HCT116 (cell line): ENCODE measurements around the gene UBE2H. TPM values are rescaled to one million over a fixed set of nuclear protein-coding genes. Genes with fewer than 3 reads are reported as not detected.

Source experiments
- ATAC-seq: fragments of 200-7000 bp; cut with Tn5 transposase; 2 replicates; pipeline ENCODE4 v1.9.1; 2020; ENCODE audit warnings: mild to moderate bottlenecking, moderate library complexity
- BruUV-seq: library from RNA; stranded (reverse); fragments of 400-500 nt; replicated peaks from 2 replicates; lab custom pipeline; 2021; lab: Mats Ljungman, UMichigan
- CTCF ChIA-PET: fragments of 300-600 bp; sonication (Branson Sonifier 250); formaldehyde crosslinking; loops from one replicate; lab custom pipeline; 2021; ENCODE audit warnings: antibody characterized with exemption; lab: Charles Lee
- POLR2A ChIA-PET: fragments of 300-600, 350-600 bp; sonication (Branson Sonifier 250); formaldehyde crosslinking; loops from one replicate; lab custom pipeline; 2021; ENCODE audit warnings: antibody characterized with exemption; lab: Charles Lee
- RAD21 ChIA-PET, 2 experiments: fragments of 300-600 bp; sonication (Branson Sonifier 250); formaldehyde crosslinking; loops; one replicate each; lab custom pipeline; 2023; ENCODE audit warnings: low total read pairs in 2 of 2; ENCODE audit not compliant: uncharacterized antibody in 2 of 2, unreplicated experiment in 2 of 2, low non-redundant PET in 1 of 2; lab: Charles Lee
- DNase-seq: peaks from one replicate; pipeline ENCODE4 v3.0.0-alpha.2; 2010; ENCODE audit warnings: low read depth, low spot score
- H2AFZ ChIP-seq: fragments of 200-600 bp; shearing (Covaris generic), sonication (generic); 2 replicates; pipeline ENCODE4 v1.6.1; 2017; ENCODE audit warnings: low read depth, mixed run types, mixed read lengths, antibody characterized with exemption, low read length; ENCODE audit not compliant: poor library complexity, severe bottlenecking
- H3K27ac ChIP-seq: 2 replicates; pipeline ENCODE4 v1.5.1; 2012; ENCODE audit warnings: low read depth, low read length
- H3K27me3 ChIP-seq: fragments of 200-600 bp; sonication (generic); 2 replicates; pipeline ENCODE4 v1.6.1; 2016; ENCODE audit warnings: mixed run types, low read length, mixed read lengths; ENCODE audit not compliant: insufficient read depth
- H3K36me3 ChIP-seq, 2 experiments: fragments of 200-500 bp in 1 of 2; fragments of 200-600 bp in 1 of 2; sonication (Bioruptor generic) in 1 of 2; sonication (generic) in 1 of 2; 2 replicates each; pipeline versions ENCODE4 v1.5.1 to v1.6.1; 2014 to 2016; ENCODE audit warnings: low read length in 2 of 2, inconsistent platforms in 1 of 2, mixed read lengths in 1 of 2, mixed run types in 1 of 2; ENCODE audit not compliant: insufficient read depth in 2 of 2, control insufficient read depth in 1 of 2
- H3K4me1 ChIP-seq, 2 experiments: fragments of 200-600 bp in 1 of 2; sonication (generic) in 1 of 2; 2 replicates each; pipeline versions ENCODE4 v1.5.1 to v1.6.1; 2012 to 2017; ENCODE audit warnings: low read length in 2 of 2, inconsistent platforms in 1 of 2, mild to moderate bottlenecking in 1 of 2, mixed read lengths in 1 of 2, mixed run types in 1 of 2, moderate library complexity in 1 of 2; ENCODE audit not compliant: insufficient read depth in 2 of 2, control insufficient read depth in 1 of 2
- H3K4me2 ChIP-seq: fragments of 200-600 bp; sonication (generic); 2 replicates; pipeline ENCODE4 v1.6.1; 2017; ENCODE audit warnings: mixed run types, low read length, mixed read lengths
- H3K4me3 ChIP-seq, 2 experiments: fragments of 200-600 bp in 1 of 2; sonication (generic) in 1 of 2; replicated peaks in 1 of 2; 2 replicates each; pipeline ENCODE4 v1.5.1; 2011 to 2016; ENCODE audit warnings: low read length in 2 of 2, control low read depth in 1 of 2, low read depth in 1 of 2, mild to moderate bottlenecking in 1 of 2, mixed read lengths in 1 of 2, mixed run types in 1 of 2
- H3K79me2 ChIP-seq: fragments of 200-600 bp; sonication (generic); 2 replicates; pipeline ENCODE4 v1.6.1; 2017; ENCODE audit warnings: mild to moderate bottlenecking, mixed run types, low read length, moderate library complexity, mixed read lengths; ENCODE audit not compliant: insufficient read depth
- H3K9ac ChIP-seq: fragments of 200-600 bp; sonication (generic); 2 replicates; pipeline ENCODE4 v1.6.1; 2016; ENCODE audit warnings: low read length, mixed read lengths
- H3K9me2 ChIP-seq: fragments of 200-600 bp; sonication (generic), shearing (Covaris generic); 2 replicates; pipeline ENCODE4 v1.6.1; 2017; ENCODE audit warnings: mixed run types, mild to moderate bottlenecking, moderate library complexity; ENCODE audit not compliant: insufficient read depth
- H3K9me3 ChIP-seq, 2 experiments: fragments of 200-500 bp in 1 of 2; fragments of 200-600 bp in 1 of 2; sonication (Bioruptor generic) in 1 of 2; sonication (generic) in 1 of 2; 2 replicates each; pipeline ENCODE4 v1.6.1; 2014 to 2017; ENCODE audit warnings: low read length in 2 of 2, mixed read lengths in 2 of 2, inconsistent platforms in 1 of 2, low read depth in 1 of 2, mild to moderate bottlenecking in 1 of 2, mixed run types in 1 of 2, moderate library complexity in 1 of 2; ENCODE audit not compliant: control insufficient read depth in 1 of 2, insufficient read depth in 1 of 2
- H4K20me1 ChIP-seq: fragments of 200-600 bp; sonication (generic), shearing (Covaris generic); 2 replicates; pipeline ENCODE4 v1.6.1; 2017; ENCODE audit warnings: mixed run types, mild to moderate bottlenecking, moderate library complexity; ENCODE audit not compliant: insufficient read depth
- ATF3 ChIP-seq: IDR thresholded peaks from 2 replicates; pipeline ENCODE4 v1.6.1; 2012
- CBX3 ChIP-seq: IDR thresholded peaks from 2 replicates; pipeline ENCODE4 v1.6.1; 2012; ENCODE audit warnings: low read depth
- CEBPB ChIP-seq: IDR thresholded peaks from 2 replicates; pipeline ENCODE4 v1.6.1; 2012; ENCODE audit warnings: low read depth
- CTCF ChIP-seq, 3 experiments: fragments of 200-600 bp in 1 of 3; sonication (generic) in 1 of 3; IDR thresholded peaks in 2 of 3; conservative IDR thresholded peaks in 1 of 3; 2 replicates each; pipeline ENCODE4 v1.5.1; 2012 to 2017; ENCODE audit warnings: low read depth in 2 of 3, low read length in 2 of 3, antibody characterized with exemption in 1 of 3, borderline replicate concordance in 1 of 3, control low read depth in 1 of 3, mild to moderate bottlenecking in 1 of 3, mixed read lengths in 1 of 3, mixed run types in 1 of 3, moderate library complexity in 1 of 3; ENCODE audit not compliant: insufficient read depth in 1 of 3
- EGR1 ChIP-seq: IDR thresholded peaks from 2 replicates; pipeline ENCODE4 v1.6.1; 2012; ENCODE audit warnings: low read depth
- EZH2 ChIP-seq: fragments of 200-600 bp; sonication (generic); IDR thresholded peaks from 2 replicates; pipeline ENCODE4 v1.6.1; 2017; ENCODE audit warnings: antibody characterized with exemption, mixed run types
- FOSL1 ChIP-seq: IDR thresholded peaks from 2 replicates; pipeline ENCODE4 v1.6.1; 2012; ENCODE audit warnings: low read depth
- MAX ChIP-seq: IDR thresholded peaks from 2 replicates; pipeline ENCODE4 v1.6.1; 2012
- POLR2AphosphoS5 ChIP-seq: IDR thresholded peaks from 2 replicates; pipeline ENCODE4 v1.6.1; 2011; ENCODE audit warnings: mild to moderate bottlenecking, low read depth, low read length, moderate library complexity
- RAD21 ChIP-seq: IDR thresholded peaks from 2 replicates; pipeline ENCODE4 v1.6.1; 2012; ENCODE audit warnings: low read depth, mild to moderate bottlenecking
- REST ChIP-seq: IDR thresholded peaks from 2 replicates; pipeline ENCODE4 v1.6.1; 2012; ENCODE audit warnings: low read depth
- SIN3A ChIP-seq: IDR thresholded peaks from 2 replicates; pipeline ENCODE4 v1.6.1; 2012; ENCODE audit warnings: low read depth
- SP1 ChIP-seq: IDR thresholded peaks from 2 replicates; pipeline ENCODE4 v1.6.1; 2012; ENCODE audit warnings: low read depth
- SRF ChIP-seq: IDR thresholded peaks from 2 replicates; pipeline ENCODE4 v1.6.1; 2012; ENCODE audit warnings: low read depth
- TCF7L2 ChIP-seq: IDR thresholded peaks from 2 replicates; pipeline ENCODE4 v1.7.0; 2011; ENCODE audit warnings: borderline replicate concordance, inconsistent platforms; ENCODE audit not compliant: insufficient read depth, insufficient read length; ENCODE audit errors: extremely low read depth
- ZNF274 ChIP-seq: fragments of 200-500 bp; sonication (Bioruptor generic); IDR thresholded peaks from 2 replicates; pipeline ENCODE4 v1.6.1; 2014; ENCODE audit warnings: mild to moderate bottlenecking, low read depth, low read length, inconsistent platforms
- intact Hi-C: fragments of 100-400 bp; cut with micrococcal nuclease; formaldehyde crosslinking; loops from 2 replicates; pipeline ENCODE4 v1.10.0; 2022
- total RNA-seq: library from RNA; stranded (reverse); gene quantifications from one replicate; pipeline ENCODE4 v1.2.1, GENCODE V29; 2021; ENCODE audit not compliant: unreplicated experiment

UBE2H gene
- total RNA-seq, 1 experiment from 2014 or later = 117 TPM

- RAD21 ChIA-PET = no interaction called here
- peak; percentile 42; the same call in 1 of the 2 replicates for ATAC-seq
Observed at GRCh38 chr7:129865925-129866201, 86.9 kb downstream of the UBE2H start.

More at GRCh38 chr7:129865925-129866201, 86.9 kb downstream of the UBE2H start:
- H3K36me3 ChIP-seq = no peaks in the 10 kb centered on the region
- no peak for TF ChIP-seq FOSL1
- TF ChIP-seq MAX = no peak
- no peak for TF ChIP-seq CTCF (IDR thresholded peaks at IDR 0.05 in 2 of 3, conservative IDR thresholded peaks at IDR 0.05 in 1 of 3; ENCODE audit: borderline replicate concordance in 1 of 3, insufficient read depth in 1 of 3, low read depth in 2 of 3, low read length in 2 of 3)
- TF ChIP-seq RAD21 = no peak
- TF ChIP-seq SIN3A = no peak
- no peak for TF ChIP-seq ATF3
- no peak for TF ChIP-seq TCF7L2
- no peak for TF ChIP-seq EGR1
- no peak for TF ChIP-seq CBX3
- TF ChIP-seq EZH2 = no peak
- TF ChIP-seq POLR2AphosphoS5 = no peak
- no peak for TF ChIP-seq SP1
- no peak for TF ChIP-seq REST
- no peak for TF ChIP-seq SRF
- TF ChIP-seq ZNF274 = no peak
- TF ChIP-seq CEBPB = no peak
- TF ChIP-seq, all 23 proteins: peak for 0
- Histone ChIP-seq H2AFZ (no peak overlapping the region), H3K9me2 (no peaks in the 10 kb centered on the region), H3K9ac (no peak overlapping the region), H4K20me1 (no peaks in the 10 kb centered on the region), H3K4me3 (no peak overlapping the region), H3K79me2 (peaks cover 79% of the 10 kb centered on the region), H3K4me1 (peaks cover 57 to 61% of the 10 kb centered on the region in 2 experiments; a peak in 3 of 4 replicates), H3K9me3 (no peaks in the 10 kb centered on the region), H3K4me2 (no peak overlapping the region), H3K27me3 (no peaks in the 10 kb centered on the region), H3K27ac (peak overlapping the region; percentile 18)
- BruUV-seq = no TSS peak
- intact Hi-C loops = no loop called here
- no peak for DNase-seq
- POLR2A ChIA-PET = no interaction called here
- CTCF ChIA-PET = no interaction called here
